HG03432 (cell line): ENCODE data around the gene CPS1.
A peak's percentile ranks its signal among the peaks of the same experiment; 100 is the strongest.

Experiments used
- ATAC-seq: cut with Tn5 transposase; IDR thresholded peaks from one replicate; pipeline ENCODE4 v1.9.1; 2021; ENCODE audit warnings: mild to moderate bottlenecking, moderate library complexity; ENCODE audit not compliant: unreplicated experiment

CPS1 gene

GRCh38 chr2:210604666-210605065 is 48.3 kb downstream of the CPS1 start:
- no peak for ATAC-seq

GRCh38 chr2:210606001-210606400 is 49.6 kb downstream of the CPS1 start:
- no peak for ATAC-seq

GRCh38 chr2:210611466-210611865 is 55.1 kb downstream of the CPS1 start:
- ATAC-seq: peak; percentile 85

GRCh38 chr2:210616074-210616473 is 59.7 kb downstream of the CPS1 start:
- ATAC-seq: no peak

GRCh38 chr2:210617318-210617717 is 60.9 kb downstream of the CPS1 start:
- ATAC-seq: no peak

DNA sequence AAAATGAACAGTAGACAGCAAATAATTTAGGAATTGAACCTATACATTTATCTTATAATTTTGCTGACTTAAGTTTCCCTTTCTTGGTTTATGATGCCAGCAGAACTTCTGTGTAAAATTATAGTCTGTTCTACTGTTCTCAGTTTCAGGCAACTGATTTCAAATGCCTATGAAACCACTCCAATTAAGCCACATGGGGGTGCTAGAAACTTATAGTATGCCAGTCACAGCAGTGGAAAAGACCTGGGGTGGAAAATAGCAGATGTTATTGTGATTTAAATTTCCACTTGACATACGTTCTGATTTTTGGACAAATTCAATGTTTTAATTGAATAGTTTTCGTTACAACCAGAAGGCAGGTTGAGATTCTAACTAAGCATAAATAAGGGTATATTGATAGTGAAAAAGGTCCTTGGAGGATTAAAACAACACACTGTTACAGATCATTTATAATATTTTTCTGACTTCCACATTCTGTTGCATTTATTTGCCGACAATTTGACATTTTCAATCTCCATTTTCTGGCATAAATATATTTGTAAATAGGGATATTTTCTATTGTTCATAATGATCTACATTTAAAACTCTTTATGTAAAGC is 61.4 kb downstream of the CPS1 start:
- ATAC-seq: peak; percentile 79

DNA sequence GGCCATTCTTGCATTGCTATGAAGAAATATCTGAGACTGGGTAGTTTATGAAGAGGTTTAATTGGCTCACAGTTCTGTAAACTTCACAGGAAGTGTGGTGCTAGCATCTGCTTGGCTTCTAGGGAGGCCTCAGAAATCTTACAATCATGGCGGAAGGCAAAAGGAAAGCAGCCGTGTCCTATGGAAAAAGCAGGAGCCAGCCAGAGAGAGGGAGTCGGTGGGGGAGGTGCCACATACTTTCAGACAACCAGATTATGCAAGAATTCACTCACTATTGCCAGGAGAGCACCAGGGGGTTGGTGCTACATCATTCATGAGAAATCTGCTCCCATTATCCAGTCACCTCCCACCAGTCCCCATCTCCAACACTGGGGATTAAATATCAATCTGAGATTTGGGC is 64.1 kb downstream of the CPS1 start:
- ATAC-seq: no peak

GRCh38 chr2:210623506-210623905 is 67.1 kb downstream of the CPS1 start:
- no peak for ATAC-seq

GRCh38 chr2:210626849-210627248 is 70.5 kb downstream of the CPS1 start:
- peak; percentile 67 for ATAC-seq

DNA sequence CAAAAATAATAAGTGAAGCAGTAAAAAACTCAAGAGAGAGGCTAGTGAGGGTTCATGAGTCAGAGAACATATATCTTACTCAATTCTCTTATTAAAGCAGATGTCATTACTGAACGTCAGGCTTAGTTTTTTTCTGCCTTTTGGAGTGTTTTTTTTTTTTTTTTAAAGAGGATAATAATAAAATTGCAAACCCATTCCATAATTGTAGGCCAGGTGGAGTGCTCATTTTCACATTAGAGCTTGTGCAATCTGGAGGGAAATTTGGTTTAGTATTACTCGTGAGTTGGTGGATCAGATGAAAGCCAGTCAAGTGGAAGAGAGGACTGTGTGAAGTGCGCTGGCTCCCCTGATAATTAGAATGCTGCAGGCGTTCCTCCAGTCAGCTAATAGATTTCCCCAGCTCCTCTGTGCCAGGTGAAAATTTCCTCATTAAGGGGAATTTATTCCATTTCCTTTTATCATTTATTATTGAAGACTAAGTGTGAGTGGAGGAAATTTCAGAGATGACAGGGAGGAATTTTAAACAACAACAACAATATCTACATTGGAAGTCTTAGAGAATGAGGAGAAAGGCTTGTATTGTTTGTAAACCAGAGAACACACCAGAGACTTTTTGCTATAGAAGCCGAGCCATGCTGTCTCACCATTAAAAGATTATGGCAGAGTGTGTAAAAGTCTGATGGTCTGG is 74.6 kb downstream of the CPS1 start:
- no peak for ATAC-seq

DNA sequence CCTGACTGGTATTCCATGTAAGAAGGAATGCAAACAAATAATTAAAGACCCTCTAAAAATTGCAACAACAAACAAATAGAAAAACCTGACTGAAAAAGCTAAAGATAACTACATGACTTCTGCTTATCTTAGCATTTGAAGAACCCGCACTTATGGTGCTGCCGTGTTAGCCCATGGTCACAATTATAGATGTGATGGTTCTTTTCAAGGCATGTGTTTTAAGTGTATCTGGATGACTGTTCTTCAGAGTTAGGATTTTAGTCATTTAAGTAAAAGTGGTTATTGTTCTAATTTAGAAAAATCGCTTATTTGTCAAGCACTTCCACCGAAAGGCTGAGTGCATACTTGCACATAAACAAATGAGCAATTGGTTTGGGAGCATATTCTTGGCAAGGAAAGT is 77.3 kb downstream of the CPS1 start:
- no peak for ATAC-seq

- ATAC-seq: no peak
These were observed 78.9 kb downstream of the CPS1 start for GRCh38 chr2:210635257-210635656.

DNA sequence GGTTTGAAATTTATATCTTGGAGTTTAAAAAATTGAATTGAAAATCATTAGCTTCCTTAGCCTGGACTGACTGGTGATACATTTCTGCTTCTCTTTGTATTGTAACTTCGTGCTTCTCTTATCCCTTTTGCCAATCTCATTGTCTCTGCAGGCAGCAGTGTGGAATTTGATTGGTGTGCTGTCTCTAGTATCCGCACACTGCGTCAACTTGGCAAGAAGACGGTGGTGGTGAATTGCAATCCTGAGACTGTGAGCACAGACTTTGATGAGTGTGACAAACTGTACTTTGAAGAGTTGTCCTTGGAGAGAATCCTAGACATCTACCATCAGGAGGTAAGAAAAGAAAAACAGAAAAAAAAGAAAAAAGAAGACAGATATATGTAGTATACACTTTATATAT is 85.9 kb downstream of the CPS1 start:
- no peak for ATAC-seq

DNA sequence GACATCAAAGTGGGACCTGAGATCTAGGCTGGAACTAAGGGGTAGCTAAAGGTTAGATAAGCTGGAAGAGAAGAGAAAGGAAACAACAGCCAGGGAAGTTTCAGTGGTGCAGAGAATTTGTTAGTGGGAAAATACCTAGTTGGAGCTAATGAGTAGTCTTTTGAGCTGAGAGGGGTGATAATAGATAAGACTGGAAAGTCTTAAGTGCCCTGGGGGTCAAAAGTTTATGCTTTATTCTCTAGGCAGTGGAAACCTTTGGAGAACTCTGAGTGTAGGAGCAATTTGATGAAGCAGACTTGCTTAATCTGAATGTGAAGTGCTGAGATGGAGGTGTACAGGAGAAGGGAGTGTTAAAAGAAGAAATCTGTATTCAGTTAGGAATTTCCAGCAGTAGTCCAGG is 90.8 kb downstream of the CPS1 start:
- no peak for ATAC-seq

DNA sequence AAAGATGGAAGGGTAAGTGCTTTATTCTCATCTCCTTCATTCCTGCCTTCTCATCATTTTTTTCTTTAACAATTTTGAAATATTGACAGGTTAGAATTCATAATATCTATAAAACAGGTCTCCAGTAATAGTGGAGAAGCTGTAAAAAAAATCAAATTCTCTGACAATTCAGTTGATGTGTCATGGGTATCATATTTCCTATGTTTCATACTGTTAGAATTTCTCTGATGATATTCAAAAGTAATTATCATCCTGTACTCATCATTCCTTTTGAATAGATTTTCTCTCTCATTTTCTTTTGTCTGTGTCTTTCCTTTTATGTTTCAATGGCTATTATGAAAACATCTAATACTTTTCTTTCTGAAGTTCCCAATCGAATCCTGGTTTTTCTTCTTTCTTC is 97.7 kb downstream of the CPS1 start:
- no peak for ATAC-seq

DNA sequence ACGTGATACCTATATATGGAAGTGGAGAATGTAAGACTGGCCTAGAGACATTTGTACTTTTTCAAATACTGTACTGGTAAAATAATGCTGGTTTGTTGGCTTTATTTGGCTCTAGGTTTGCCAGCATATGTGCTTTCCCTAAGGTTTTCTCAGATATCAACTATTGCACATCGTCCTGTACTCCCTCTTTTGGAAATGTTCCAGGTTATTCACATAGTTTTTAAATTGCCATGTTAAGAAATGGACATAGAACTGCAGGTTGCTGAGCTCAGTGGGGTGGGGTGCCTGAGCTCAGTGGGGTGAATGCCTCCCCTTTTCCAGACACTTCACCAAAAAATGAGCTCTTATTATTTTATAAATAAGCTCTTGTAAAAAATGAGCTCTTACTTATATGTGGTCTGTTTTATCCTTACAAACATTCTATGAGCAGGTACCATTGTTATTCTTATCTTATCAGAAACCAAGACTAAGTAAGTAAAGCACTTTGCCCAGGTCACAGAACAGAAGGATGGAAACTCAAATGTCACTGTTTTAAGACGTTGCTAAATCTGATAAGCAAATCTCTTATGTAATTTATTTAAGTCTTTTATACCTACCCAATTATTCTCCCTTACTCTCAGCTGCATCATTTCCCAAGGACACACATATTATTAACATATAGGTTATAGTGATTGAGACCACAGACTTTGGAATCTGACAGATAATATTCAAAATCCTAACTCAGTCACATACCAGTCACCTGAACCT is 99.0 kb downstream of the CPS1 start:
- ATAC-seq: no peak

- no peak for ATAC-seq
These were observed 101.5 kb downstream of the CPS1 start for GRCh38 chr2:210657874-210658273.

GRCh38 chr2:210660751-210661150 is 104.4 kb downstream of the CPS1 start:
- no peak for ATAC-seq

GRCh38 chr2:210662560-210662959 is 106.2 kb downstream of the CPS1 start:
- no peak for ATAC-seq

- no peak for ATAC-seq
These were observed 107.3 kb downstream of the CPS1 start for GRCh38 chr2:210663631-210664089.

GRCh38 chr2:210667711-210668110 is 111.3 kb downstream of the CPS1 start:
- no peak for ATAC-seq

GRCh38 chr2:210671065-210671464 is 114.7 kb downstream of the CPS1 start:
- no peak for ATAC-seq
